ENCODE measurements around the gene MIGA2.

The MIGA2 gene

DNA sequence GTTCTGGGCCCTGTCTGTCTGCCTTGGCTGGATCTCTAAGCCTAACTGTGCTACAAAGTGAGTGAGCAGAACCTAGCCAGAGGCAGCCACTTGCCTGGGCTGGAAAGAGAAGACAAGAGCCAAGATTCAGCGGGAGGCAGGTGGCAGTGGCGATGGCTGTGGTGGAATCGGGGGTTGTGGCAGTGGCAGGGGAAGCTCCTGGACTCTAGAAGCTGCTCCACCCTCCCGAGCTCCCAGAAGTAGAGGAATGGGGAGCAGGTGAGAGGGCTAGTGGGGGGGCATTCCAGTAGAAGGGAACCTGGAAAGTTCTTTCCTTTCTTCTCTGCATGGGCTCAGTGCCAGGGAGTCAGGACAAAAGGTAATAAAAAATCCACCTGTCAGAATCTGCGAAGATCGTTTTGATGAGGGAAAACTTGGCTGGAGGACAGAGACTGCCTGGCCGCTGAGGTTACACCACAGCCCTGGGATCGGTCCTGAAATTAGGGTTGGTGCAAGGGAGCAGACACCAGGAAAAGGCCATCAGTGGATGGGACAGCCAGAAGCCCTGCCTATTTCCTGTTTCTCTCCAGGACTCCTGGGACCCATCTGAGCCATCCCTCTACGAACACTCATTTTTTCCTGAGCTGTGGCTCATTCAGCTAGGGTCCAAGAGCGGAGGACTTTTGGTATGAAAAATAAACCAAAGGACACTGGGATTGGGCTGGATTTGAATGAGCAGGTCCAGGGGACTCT lies 72.5 kb downstream of the MIGA2 start:
- Histone ChIP-seq H3K27ac (no peak overlapping the region), H2AFZ (ENCODE audit: low read depth) (no peak overlapping the region), H3K4me3 (IDR thresholded peaks at IDR 0.05; ENCODE audit: insufficient read depth, low read depth, low read length) (no peak overlapping the region), H3K4me1 (ENCODE audit: low read depth, poor library complexity, severe bottlenecking) (peaks cover 6% of the 10 kb centered on the region), H3K9ac (no peak overlapping the region), H4K20me1 (ENCODE audit: insufficient read depth) (no peaks in the 10 kb centered on the region), H3K27me3 (ENCODE audit: insufficient read depth, low read depth) (no peaks in the 10 kb centered on the region; the same call in 1 of the 2 replicates), H3K4me2 (no peak overlapping the region), H3K79me2 (ENCODE audit: insufficient read depth, low read depth) (peaks cover 17% of the 10 kb centered on the region; the same call in 1 of the 2 replicates), H3K36me3 (ENCODE audit: insufficient read depth) (no peaks in the 10 kb centered on the region)
- no peak for TF ChIP-seq CTCF (conservative IDR thresholded peaks at IDR 0.05; ENCODE audit: low read depth, low read length)

- H3K27ac ChIP-seq: no peak overlapping the region
- H3K9ac ChIP-seq: no peak overlapping the region
- H3K4me2 ChIP-seq: no peak overlapping the region
- no peak for TF ChIP-seq CTCF (conservative IDR thresholded peaks at IDR 0.05; ENCODE audit: low read depth, low read length)
- peaks cover 17% of the 10 kb centered on the region; the same call in 1 of the 2 replicates for H3K79me2 ChIP-seq (ENCODE audit: insufficient read depth, low read depth)
- H3K4me1 ChIP-seq (ENCODE audit: low read depth, poor library complexity, severe bottlenecking): peaks cover 6% of the 10 kb centered on the region
- H3K36me3 ChIP-seq (ENCODE audit: insufficient read depth): no peaks in the 10 kb centered on the region
- no peak overlapping the region for H2AFZ ChIP-seq (ENCODE audit: low read depth)
- H4K20me1 ChIP-seq (ENCODE audit: insufficient read depth): no peaks in the 10 kb centered on the region
- no peaks in the 10 kb centered on the region; the same call in 1 of the 2 replicates for H3K27me3 ChIP-seq (ENCODE audit: insufficient read depth, low read depth)
- no peak overlapping the region for H3K4me3 ChIP-seq (IDR thresholded peaks at IDR 0.05; ENCODE audit: insufficient read depth, low read depth, low read length)
Observed at GRCh38 chr9:129109537-129109903, 73.1 kb downstream of the MIGA2 start.

DNA sequence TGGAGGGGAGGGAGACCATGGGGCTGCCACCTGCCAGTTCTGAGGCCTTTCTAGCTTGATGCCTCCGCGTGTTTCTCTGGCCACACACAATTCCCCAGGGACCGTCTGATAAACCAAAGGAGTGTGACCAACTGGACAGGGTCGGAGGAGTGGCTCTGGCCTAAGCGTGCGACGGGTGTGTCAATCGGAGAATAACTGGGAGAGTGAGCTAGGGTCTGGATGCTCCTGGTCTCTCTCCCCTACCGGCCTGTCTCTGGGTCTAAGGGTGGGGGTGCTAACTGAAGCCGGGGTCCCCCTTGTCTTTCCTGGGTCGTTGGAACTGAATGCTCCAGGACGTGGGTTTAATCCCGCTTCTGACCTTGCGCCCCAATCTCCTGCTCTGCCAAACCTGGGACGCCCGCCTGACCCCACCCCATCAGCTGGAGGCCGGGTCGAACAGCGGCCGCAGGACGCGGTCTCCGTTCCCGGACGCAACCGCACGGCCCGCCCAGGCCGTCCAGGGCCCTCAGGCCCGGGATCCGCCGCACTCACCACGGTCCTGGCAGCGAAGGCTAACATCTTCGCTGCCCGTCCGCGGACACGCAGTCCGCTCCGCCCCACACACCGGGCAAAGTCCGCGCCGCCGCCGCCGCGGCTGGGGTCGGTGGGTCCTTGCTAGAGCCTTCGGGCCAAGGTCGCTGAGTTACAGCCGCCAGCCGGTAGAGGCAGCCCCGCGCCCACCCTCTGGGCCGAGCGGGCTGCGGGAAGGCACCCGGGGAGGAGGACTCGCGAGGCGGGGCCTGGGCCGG lies 73.7 kb downstream of the MIGA2 start:
- no peaks in the 10 kb centered on the region for H4K20me1 ChIP-seq (ENCODE audit: insufficient read depth)
- no peaks in the 10 kb centered on the region; the same call in 1 of the 2 replicates for H3K27me3 ChIP-seq (ENCODE audit: insufficient read depth, low read depth)
- H3K36me3 ChIP-seq (ENCODE audit: insufficient read depth): no peaks in the 10 kb centered on the region
- H3K27ac ChIP-seq: no peak overlapping the region
- peak overlapping the region; percentile 89 for H2AFZ ChIP-seq (ENCODE audit: low read depth)
- H3K4me3 ChIP-seq (IDR thresholded peaks at IDR 0.05; ENCODE audit: insufficient read depth, low read depth, low read length): no peak overlapping the region
- peaks cover 17% of the 10 kb centered on the region; the same call in 1 of the 2 replicates for H3K79me2 ChIP-seq (ENCODE audit: insufficient read depth, low read depth)
- H3K9ac ChIP-seq: no peak overlapping the region; the same call in 1 of the 2 replicates
- H3K4me2 ChIP-seq: peak overlapping the region; percentile 54; the same call in 1 of the 2 replicates
- no peak for TF ChIP-seq CTCF (conservative IDR thresholded peaks at IDR 0.05; ENCODE audit: low read depth, low read length)
- peaks cover 6% of the 10 kb centered on the region for H3K4me1 ChIP-seq (ENCODE audit: low read depth, poor library complexity, severe bottlenecking)

- peak within 1 kb of the TSS; percentile 86 for H3K27ac ChIP-seq
- no peaks in the 10 kb centered on the region for H4K20me1 ChIP-seq (ENCODE audit: insufficient read depth)
- no peak for TF ChIP-seq CTCF (conservative IDR thresholded peaks at IDR 0.05; ENCODE audit: low read depth, low read length)
- peak within 1 kb of the TSS; percentile 52 for H3K4me3 ChIP-seq (IDR thresholded peaks at IDR 0.05; ENCODE audit: insufficient read depth, low read depth, low read length)
- peak within 1 kb of the TSS; percentile 94 for H3K9ac ChIP-seq
- H3K79me2 ChIP-seq (ENCODE audit: insufficient read depth, low read depth): peaks cover 24% of the 10 kb centered on the region; the same call in 1 of the 2 replicates
- H3K4me1 ChIP-seq (ENCODE audit: low read depth, poor library complexity, severe bottlenecking): peaks cover 6% of the 10 kb centered on the region
- no peaks in the 10 kb centered on the region; the same call in 1 of the 2 replicates for H3K27me3 ChIP-seq (ENCODE audit: insufficient read depth, low read depth)
- H2AFZ ChIP-seq (ENCODE audit: low read depth): peak within 1 kb of the TSS; percentile 89
- H3K4me2 ChIP-seq: peak within 1 kb of the TSS; percentile 95
- no peaks in the 10 kb centered on the region for H3K36me3 ChIP-seq (ENCODE audit: insufficient read depth)
Observed at GRCh38 chr9:129110740-129111527, 74.5 kb downstream of the MIGA2 start, which contains the start of the genes CRAT and PTPA. TSS of gene CRAT (minus strand) at chr9:129110793. CDS start at chr9:129110509, 284 bp downstream. TSS of gene PTPA (plus strand) at chr9:129111415. CDS start at chr9:129111601, 186 bp downstream.

Data from KMS-11 (cell line).